GM23338 (cell line): ENCODE data around the gene TCFL5. TPM values are rescaled to one million over a fixed set of nuclear protein-coding genes. Genes with fewer than 3 reads are reported as not detected.

Source experiments
- ATAC-seq: fragments of 200-7000 bp; cut with Tn5 transposase; 3 replicates; pipeline ENCODE4 v1.9.1; 2020
- DNase-seq: peaks from one replicate; pipeline ENCODE4 v3.0.0-alpha.2; 2015; ENCODE audit warnings: low spot score
- H2AFZ ChIP-seq: fragments of 200-600 bp; sonication (generic); 2 replicates; pipeline ENCODE4 v1.8.0; 2016; ENCODE audit warnings: antibody characterized with exemption, mild to moderate bottlenecking, moderate library complexity
- H3F3A ChIP-seq: fragments of 200-600 bp; sonication (generic); replicated peaks from 2 replicates; pipeline ENCODE4 v1.8.0; 2017; ENCODE audit warnings: antibody characterized with exemption, mixed run types, low read depth
- H3K27ac ChIP-seq: fragments of 200-600 bp; sonication (generic); 2 replicates; pipeline ENCODE4 v1.6.1; 2016; ENCODE audit warnings: low read depth
- H3K27me3 ChIP-seq: fragments of 200-600 bp; sonication (generic); 2 replicates; pipeline ENCODE4 v1.8.0; 2016; ENCODE audit warnings: mild to moderate bottlenecking, mixed run types, moderate library complexity; ENCODE audit not compliant: insufficient read depth
- H3K36me3 ChIP-seq: fragments of 200-600 bp; sonication (generic); 2 replicates; pipeline ENCODE4 v1.8.0; 2016; ENCODE audit warnings: mild to moderate bottlenecking; ENCODE audit not compliant: insufficient read depth
- H3K4me1 ChIP-seq: fragments of 200-600 bp; sonication (generic); 2 replicates; pipeline ENCODE4 v1.8.0; 2016; ENCODE audit warnings: mild to moderate bottlenecking, moderate library complexity; ENCODE audit not compliant: insufficient read depth
- H3K4me2 ChIP-seq: fragments of 200-600 bp; sonication (generic); 2 replicates; pipeline ENCODE4 v1.7.1; 2017; ENCODE audit warnings: mixed run types
- H3K4me3 ChIP-seq: fragments of 200-600 bp; sonication (generic); 2 replicates; pipeline ENCODE4 v1.6.1; 2016; ENCODE audit warnings: mixed run types
- H3K79me2 ChIP-seq: fragments of 200-600 bp; sonication (generic); replicated peaks from 2 replicates; pipeline ENCODE4 v1.8.0; 2017; ENCODE audit warnings: mild to moderate bottlenecking; ENCODE audit not compliant: insufficient read depth
- H3K9me2 ChIP-seq: fragments of 200-600 bp; sonication (generic); 2 replicates; pipeline ENCODE4 v1.8.0; 2017; ENCODE audit not compliant: insufficient read depth
- H4K20me1 ChIP-seq: fragments of 200-600 bp; sonication (generic); replicated peaks from 2 replicates; pipeline ENCODE4 v1.8.0; 2017; ENCODE audit warnings: mild to moderate bottlenecking; ENCODE audit not compliant: insufficient read depth
- H3K27ac Mint-ChIP-seq: 2 replicates; pipeline ENCODE4 v1.8.0; 2020; ENCODE audit warnings: inconsistent platforms, mild to moderate bottlenecking, moderate library complexity, mixed read lengths
- H3K27me3 Mint-ChIP-seq: 3 replicates; pipeline ENCODE4 v1.8.0; 2022; ENCODE audit warnings: low read depth, mild to moderate bottlenecking, moderate library complexity, mixed read lengths, inconsistent platforms; ENCODE audit not compliant: insufficient read depth, poor library complexity
- H3K36me3 Mint-ChIP-seq: 3 replicates; pipeline ENCODE4 v1.8.0; 2021; ENCODE audit warnings: low read depth, mild to moderate bottlenecking, inconsistent platforms, moderate library complexity, mixed read lengths
- H3K4me1 Mint-ChIP-seq: 3 replicates; pipeline ENCODE4 v1.8.0; 2020; ENCODE audit warnings: mild to moderate bottlenecking, inconsistent platforms, mixed read lengths
- H3K4me3 Mint-ChIP-seq: 3 replicates; pipeline ENCODE4 v1.8.0; 2021; ENCODE audit warnings: moderate library complexity, mild to moderate bottlenecking, inconsistent platforms, mixed read lengths
- H3K9me3 Mint-ChIP-seq: 3 replicates; pipeline ENCODE4 v1.8.0; 2020; ENCODE audit warnings: moderate library complexity, mild to moderate bottlenecking, inconsistent platforms, mixed read lengths
- CREB1 ChIP-seq: fragments of 250-450 bp; sonication (Bioruptor Pico); IDR thresholded peaks from 2 replicates; pipeline ENCODE4 v1.5.0; 2020; ENCODE audit warnings: low read depth, mild to moderate bottlenecking, moderate library complexity
- ETS1 ChIP-seq: IDR thresholded peaks from 2 replicates; pipeline ENCODE4 v1.6.1; 2016; ENCODE audit warnings: antibody characterized with exemption
- EZH2 ChIP-seq: fragments of 200-600 bp; sonication (generic); IDR thresholded peaks from one replicate; pipeline ENCODE4 v1.8.0; 2017; ENCODE audit warnings: antibody characterized with exemption, mild to moderate bottlenecking, low read depth; ENCODE audit not compliant: unreplicated experiment
- JUNB ChIP-seq: IDR thresholded peaks from one replicate; pipeline ENCODE4 v1.6.1; 2016; ENCODE audit warnings: antibody characterized with exemption; ENCODE audit not compliant: unreplicated experiment
- NANOG ChIP-seq: IDR thresholded peaks from 2 replicates; pipeline ENCODE4 v1.6.1; 2016; ENCODE audit warnings: antibody characterized with exemption, borderline replicate concordance
- POLR2AphosphoS5 ChIP-seq: IDR thresholded peaks from 2 replicates; pipeline ENCODE4 v1.6.1; 2016; ENCODE audit warnings: antibody characterized with exemption, low read depth
- STAT1 ChIP-seq: IDR thresholded peaks from one replicate; pipeline ENCODE4 v1.6.1; 2016; ENCODE audit warnings: antibody characterized with exemption; ENCODE audit not compliant: unreplicated experiment
- polyA plus RNA-seq: library from polyadenylated mRNA; unstranded; fragments of >200 nt; fragmentation: Nextera tagmentation; extraction: Ambion mirVana; gene quantifications from 2 replicates; pipeline ENCODE4 v1.2.1, GENCODE V29; 2016
- total RNA-seq: library from RNA; depleted of rRNA; stranded (reverse); fragments of >200 nt; shearing (Covaris generic); gene quantifications from 2 replicates; pipeline ENCODE4 v1.2.3, GENCODE V29; 2014
- TF ChIP-seq, protein P1 (sequence below), 2 experiments: fragments of 200-600 bp in 1 of 2; sonication (generic) in 1 of 2; conservative IDR thresholded peaks; 2 replicates each; pipeline versions ENCODE4 v1.5.1 to v1.6.1; 2016 to 2017; ENCODE audit warnings: antibody characterized with exemption in 2 of 2, low read depth in 2 of 2, mild to moderate bottlenecking in 2 of 2, moderate library complexity in 1 of 2
- TF ChIP-seq, protein P2 (sequence below): fragments of 250-450 bp; sonication (Bioruptor Pico); IDR thresholded peaks from 2 replicates; pipeline ENCODE4 v1.5.0; 2020; ENCODE audit warnings: mild to moderate bottlenecking, moderate library complexity

The TCFL5 gene
- total and polyA plus RNA-seq, 2 experiments from 2014 or later = 5.8 to 19.3 TPM

GRCh38 chr20:62881662-62882395, 20.2 kb upstream of the TCFL5 start:
- Histone ChIP-seq H2AFZ (no peak overlapping the region), H3F3A (peaks cover 39% of the 10 kb centered on the region), H3K36me3 (peaks cover 5% of the 10 kb centered on the region), H3K4me3 (no peak overlapping the region), H3K4me1 (peaks cover 28% of the 10 kb centered on the region), H3K27ac (no peak overlapping the region), H3K27me3 (no peaks in the 10 kb centered on the region), H4K20me1 (peaks cover 6% of the 10 kb centered on the region; the same call in 1 of the 2 replicates), H3K9me2 (no peaks in the 10 kb centered on the region), H3K79me2 (no peaks in the 10 kb centered on the region), H3K4me2 (no peak overlapping the region)
- H3K27ac Mint-ChIP-seq = no peak overlapping the region
- peaks cover 19% of the 10 kb centered on the region for H3K27me3 Mint-ChIP-seq
- peaks cover 19% of the 10 kb centered on the region for H3K36me3 Mint-ChIP-seq
- H3K4me3 Mint-ChIP-seq = no peak overlapping the region; the same call in 2 of the 3 replicates
- peaks cover 47% of the 10 kb centered on the region for H3K4me1 Mint-ChIP-seq
- ATAC-seq (no peak), DNase-seq (no peak)
- H3K9me3 Mint-ChIP-seq = no peaks in the 10 kb centered on the region; the same call in 2 of the 3 replicates
- TF ChIP-seq EZH2 (no peak), JUNB (no peak), ETS1 (no peak), CREB1 (CRISPR knock-in tag) (no peak), STAT1 (no peak), NANOG (no peak)
- TF ChIP-seq, protein P1, sequence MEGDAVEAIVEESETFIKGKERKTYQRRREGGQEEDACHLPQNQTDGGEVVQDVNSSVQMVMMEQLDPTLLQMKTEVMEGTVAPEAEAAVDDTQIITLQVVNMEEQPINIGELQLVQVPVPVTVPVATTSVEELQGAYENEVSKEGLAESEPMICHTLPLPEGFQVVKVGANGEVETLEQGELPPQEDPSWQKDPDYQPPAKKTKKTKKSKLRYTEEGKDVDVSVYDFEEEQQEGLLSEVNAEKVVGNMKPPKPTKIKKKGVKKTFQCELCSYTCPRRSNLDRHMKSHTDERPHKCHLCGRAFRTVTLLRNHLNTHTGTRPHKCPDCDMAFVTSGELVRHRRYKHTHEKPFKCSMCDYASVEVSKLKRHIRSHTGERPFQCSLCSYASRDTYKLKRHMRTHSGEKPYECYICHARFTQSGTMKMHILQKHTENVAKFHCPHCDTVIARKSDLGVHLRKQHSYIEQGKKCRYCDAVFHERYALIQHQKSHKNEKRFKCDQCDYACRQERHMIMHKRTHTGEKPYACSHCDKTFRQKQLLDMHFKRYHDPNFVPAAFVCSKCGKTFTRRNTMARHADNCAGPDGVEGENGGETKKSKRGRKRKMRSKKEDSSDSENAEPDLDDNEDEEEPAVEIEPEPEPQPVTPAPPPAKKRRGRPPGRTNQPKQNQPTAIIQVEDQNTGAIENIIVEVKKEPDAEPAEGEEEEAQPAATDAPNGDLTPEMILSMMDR (conservative IDR thresholded peaks at IDR 0.05; ENCODE audit: low read depth in 2 of 2) = peak in 1 of 2 experiments; percentile 13; a peak in 1 of 4 replicates

DNA sequence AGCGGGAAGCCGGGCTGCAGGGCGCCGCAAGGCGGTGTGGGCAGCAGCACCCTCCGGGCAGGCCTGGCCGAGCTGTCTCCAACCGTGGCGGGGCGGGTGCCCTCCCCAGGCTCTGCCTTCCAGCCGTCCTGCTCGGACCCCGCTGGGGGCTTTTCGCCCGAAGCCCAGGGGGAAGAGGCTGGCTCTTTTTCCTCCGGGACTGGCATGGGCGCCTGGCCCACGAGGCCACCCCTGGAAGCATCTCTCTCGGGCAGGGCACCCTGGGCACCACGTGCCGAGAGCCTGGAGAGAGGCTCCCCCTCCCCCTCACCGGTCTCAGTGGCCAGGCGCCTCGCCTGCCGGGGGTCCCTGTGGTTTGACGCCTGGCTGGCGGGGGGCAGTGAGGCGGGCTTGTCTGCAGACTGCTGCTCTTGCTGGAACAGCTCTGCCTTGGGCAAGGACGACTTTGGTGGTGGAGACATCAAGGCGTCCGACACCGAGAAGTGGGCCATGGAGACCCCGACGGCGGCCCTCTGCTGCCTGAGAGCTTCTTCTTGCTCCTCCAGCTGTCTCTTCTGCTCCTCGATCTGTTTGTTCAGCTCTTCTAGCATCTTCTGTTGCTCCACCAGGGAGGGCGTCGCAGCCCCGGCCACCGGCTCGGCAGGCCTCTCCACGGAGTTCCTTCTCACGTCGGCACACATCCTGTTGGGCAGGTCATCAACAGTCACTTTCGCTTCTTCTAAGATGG, 19.5 kb upstream of the TCFL5 start:
- DNase-seq (no peak), ATAC-seq (no peak)
- peaks cover 11% of the 10 kb centered on the region for H3K36me3 Mint-ChIP-seq
- Histone ChIP-seq H3F3A (peaks cover 36% of the 10 kb centered on the region), H2AFZ (no peak overlapping the region), H4K20me1 (peaks cover 6% of the 10 kb centered on the region; the same call in 1 of the 2 replicates), H3K27me3 (no peaks in the 10 kb centered on the region), H3K36me3 (peaks cover 3% of the 10 kb centered on the region; the same call in 1 of the 2 replicates), H3K4me1 (peaks cover 22% of the 10 kb centered on the region), H3K9me2 (no peaks in the 10 kb centered on the region), H3K27ac (no peak overlapping the region), H3K4me3 (no peak overlapping the region), H3K4me2 (no peak overlapping the region), H3K79me2 (no peaks in the 10 kb centered on the region)
- no peak overlapping the region for H3K27ac Mint-ChIP-seq
- H3K9me3 Mint-ChIP-seq = no peaks in the 10 kb centered on the region; the same call in 2 of the 3 replicates
- peaks cover 40% of the 10 kb centered on the region for H3K4me1 Mint-ChIP-seq
- H3K4me3 Mint-ChIP-seq = peak overlapping the region; percentile 26; the same call in 1 of the 3 replicates
- peaks cover 20% of the 10 kb centered on the region for H3K27me3 Mint-ChIP-seq
- no peak for TF ChIP-seq POLR2AphosphoS5
- TF ChIP-seq, protein P2, sequence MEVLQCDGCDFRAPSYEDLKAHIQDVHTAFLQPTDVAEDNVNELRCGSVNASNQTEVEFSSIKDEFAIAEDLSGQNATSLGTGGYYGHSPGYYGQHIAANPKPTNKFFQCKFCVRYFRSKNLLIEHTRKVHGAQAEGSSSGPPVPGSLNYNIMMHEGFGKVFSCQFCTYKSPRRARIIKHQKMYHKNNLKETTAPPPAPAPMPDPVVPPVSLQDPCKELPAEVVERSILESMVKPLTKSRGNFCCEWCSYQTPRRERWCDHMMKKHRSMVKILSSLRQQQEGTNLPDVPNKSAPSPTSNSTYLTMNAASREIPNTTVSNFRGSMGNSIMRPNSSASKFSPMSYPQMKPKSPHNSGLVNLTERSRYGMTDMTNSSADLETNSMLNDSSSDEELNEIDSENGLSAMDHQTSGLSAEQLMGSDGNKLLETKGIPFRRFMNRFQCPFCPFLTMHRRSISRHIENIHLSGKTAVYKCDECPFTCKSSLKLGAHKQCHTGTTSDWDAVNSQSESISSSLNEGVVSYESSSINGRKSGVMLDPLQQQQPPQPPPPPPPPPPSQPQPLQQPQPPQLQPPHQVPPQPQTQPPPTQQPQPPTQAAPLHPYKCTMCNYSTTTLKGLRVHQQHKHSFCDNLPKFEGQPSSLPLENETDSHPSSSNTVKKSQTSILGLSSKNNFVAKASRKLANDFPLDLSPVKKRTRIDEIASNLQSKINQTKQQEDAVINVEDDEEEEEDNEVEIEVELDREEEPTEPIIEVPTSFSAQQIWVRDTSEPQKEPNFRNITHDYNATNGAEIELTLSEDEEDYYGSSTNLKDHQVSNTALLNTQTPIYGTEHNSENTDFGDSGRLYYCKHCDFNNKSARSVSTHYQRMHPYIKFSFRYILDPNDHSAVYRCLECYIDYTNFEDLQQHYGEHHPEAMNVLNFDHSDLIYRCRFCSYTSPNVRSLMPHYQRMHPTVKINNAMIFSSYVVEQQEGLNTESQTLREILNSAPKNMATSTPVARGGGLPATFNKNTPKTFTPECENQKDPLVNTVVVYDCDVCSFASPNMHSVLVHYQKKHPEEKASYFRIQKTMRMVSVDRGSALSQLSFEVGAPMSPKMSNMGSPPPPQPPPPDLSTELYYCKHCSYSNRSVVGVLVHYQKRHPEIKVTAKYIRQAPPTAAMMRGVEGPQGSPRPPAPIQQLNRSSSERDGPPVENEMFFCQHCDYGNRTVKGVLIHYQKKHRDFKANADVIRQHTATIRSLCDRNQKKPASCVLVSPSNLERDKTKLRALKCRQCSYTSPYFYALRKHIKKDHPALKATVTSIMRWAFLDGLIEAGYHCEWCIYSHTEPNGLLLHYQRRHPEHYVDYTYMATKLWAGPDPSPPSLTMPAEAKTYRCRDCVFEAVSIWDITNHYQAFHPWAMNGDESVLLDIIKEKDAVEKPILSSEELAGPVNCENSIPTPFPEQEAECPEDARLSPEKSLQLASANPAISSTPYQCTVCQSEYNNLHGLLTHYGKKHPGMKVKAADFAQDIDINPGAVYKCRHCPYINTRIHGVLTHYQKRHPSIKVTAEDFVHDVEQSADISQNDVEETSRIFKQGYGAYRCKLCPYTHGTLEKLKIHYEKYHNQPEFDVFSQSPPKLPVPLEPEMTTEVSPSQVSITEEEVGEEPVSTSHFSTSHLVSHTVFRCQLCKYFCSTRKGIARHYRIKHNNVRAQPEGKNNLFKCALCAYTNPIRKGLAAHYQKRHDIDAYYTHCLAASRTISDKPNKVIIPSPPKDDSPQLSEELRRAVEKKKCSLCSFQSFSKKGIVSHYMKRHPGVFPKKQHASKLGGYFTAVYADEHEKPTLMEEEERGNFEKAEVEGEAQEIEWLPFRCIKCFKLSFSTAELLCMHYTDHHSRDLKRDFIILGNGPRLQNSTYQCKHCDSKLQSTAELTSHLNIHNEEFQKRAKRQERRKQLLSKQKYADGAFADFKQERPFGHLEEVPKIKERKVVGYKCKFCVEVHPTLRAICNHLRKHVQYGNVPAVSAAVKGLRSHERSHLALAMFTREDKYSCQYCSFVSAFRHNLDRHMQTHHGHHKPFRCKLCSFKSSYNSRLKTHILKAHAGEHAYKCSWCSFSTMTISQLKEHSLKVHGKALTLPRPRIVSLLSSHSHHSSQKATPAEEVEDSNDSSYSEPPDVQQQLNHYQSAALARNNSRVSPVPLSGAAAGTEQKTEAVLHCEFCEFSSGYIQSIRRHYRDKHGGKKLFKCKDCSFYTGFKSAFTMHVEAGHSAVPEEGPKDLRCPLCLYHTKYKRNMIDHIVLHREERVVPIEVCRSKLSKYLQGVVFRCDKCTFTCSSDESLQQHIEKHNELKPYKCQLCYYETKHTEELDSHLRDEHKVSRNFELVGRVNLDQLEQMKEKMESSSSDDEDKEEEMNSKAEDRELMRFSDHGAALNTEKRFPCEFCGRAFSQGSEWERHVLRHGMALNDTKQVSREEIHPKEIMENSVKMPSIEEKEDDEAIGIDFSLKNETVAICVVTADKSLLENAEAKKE = no peak
- no peak for TF ChIP-seq STAT1
